Thymus (tissue), 11 donors: ENCODE results near the gene ZNF562. TPM values are rescaled to one million over a fixed set of nuclear protein-coding genes. Genes with fewer than 3 reads are reported as not detected.
"Not testable (repeated sequence)": the region's sequence is repeated elsewhere in the genome, so short reads cannot be mapped to it uniquely, and the experiment has no call there.

Experiments used
- DNase-seq, 9 donors: peaks; one replicate each; pipeline ENCODE4 v3.0.0-alpha.2; 2013; ENCODE audit warnings: low spot score in 9 of 9, low read depth in 6 of 9, missing footprints in 1 of 9
- H3K27ac ChIP-seq, 2 donors: one replicate each; pipeline ENCODE4 v1.5.1; 2013; ENCODE audit warnings: control low read depth in 1 of 2, low read depth in 1 of 2, low read length in 1 of 2, mild to moderate bottlenecking in 1 of 2, moderate library complexity in 1 of 2
- H3K27me3 ChIP-seq, 2 donors: one replicate each; pipeline ENCODE4 v1.5.1; 2013; ENCODE audit warnings: low read length in 1 of 2; ENCODE audit not compliant: control insufficient read depth in 2 of 2, insufficient read depth in 1 of 2
- H3K36me3 ChIP-seq, 2 donors: one replicate each; pipeline ENCODE4 v1.5.1; 2013; ENCODE audit warnings: low read length in 1 of 2, mild to moderate bottlenecking in 1 of 2, moderate library complexity in 1 of 2; ENCODE audit not compliant: control insufficient read depth in 2 of 2, insufficient read depth in 2 of 2
- H3K4me1 ChIP-seq, 2 donors: one replicate each; pipeline ENCODE4 v1.5.1; 2013; ENCODE audit warnings: low read length in 2 of 2; ENCODE audit not compliant: control insufficient read depth in 2 of 2, insufficient read depth in 2 of 2
- H3K4me3 ChIP-seq, 2 donors: one replicate each; pipeline ENCODE4 v1.5.1; 2013; ENCODE audit warnings: low read length in 2 of 2, control low read depth in 1 of 2, mild to moderate bottlenecking in 1 of 2
- H3K9me3 ChIP-seq, 2 donors: one replicate each; pipeline ENCODE4 v1.5.1; 2013; ENCODE audit warnings: low read length in 1 of 2, mild to moderate bottlenecking in 1 of 2; ENCODE audit not compliant: control insufficient read depth in 2 of 2, insufficient read depth in 1 of 2
- WGBS: extraction: QIAGEN DNeasy Blood & Tissue Kit; methylation state at CpG from one replicate; pipeline ENCODE4 v1.1.7; 2013; 5-methylcytosine and 5-hydroxymethylcytosine counted together
- polyA plus RNA-seq: library from polyadenylated mRNA; stranded (reverse); fragments of 200-250 nt; gene quantifications from one replicate; pipeline ENCODE4 v1.2.3, GENCODE V29; 2013
- total RNA-seq: library from RNA; stranded (reverse); fragments of 120-200 nt; gene quantifications from one replicate; pipeline ENCODE4 v1.2.4, GENCODE V29; 2013
- donor health status: healthy.

The ZNF562 gene
- total and polyA plus RNA-seq, 2 donors = 10.3 to 22.6 TPM

DNA sequence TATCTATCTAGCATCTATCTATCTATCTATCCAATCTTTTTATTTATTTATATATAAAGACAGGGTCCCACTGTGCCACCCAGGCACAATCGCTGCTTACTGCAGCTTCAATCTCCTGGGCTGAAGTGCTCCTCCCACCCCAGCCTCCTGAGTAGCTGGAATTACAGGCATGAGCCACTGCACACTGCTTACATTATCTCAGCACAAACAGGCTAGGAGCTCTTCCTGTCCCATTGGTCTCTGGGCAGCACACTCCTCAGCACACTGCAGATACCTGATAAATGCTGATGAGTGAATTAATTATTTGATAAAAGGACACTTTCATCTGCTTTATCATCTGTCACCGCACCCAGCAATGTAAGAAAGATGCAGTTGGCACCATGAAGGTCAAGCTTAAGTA lies 16.1 kb downstream of the ZNF562 start:
- no peak overlapping the region for H3K27ac ChIP-seq
- H3K27me3 ChIP-seq = no peaks in the 10 kb centered on the region
- WGBS = 97% methylated on average over 2 of the region's 2 CpGs
- H3K4me1 ChIP-seq = no peaks in the 10 kb centered on the region
- DNase-seq = no peak
- H3K36me3 ChIP-seq = peaks cover 32 to 34% of the 10 kb centered on the region in 2 donors
- no peak overlapping the region for H3K4me3 ChIP-seq
- peaks cover 4 to 12% of the 10 kb centered on the region in 2 donors for H3K9me3 ChIP-seq

DNA sequence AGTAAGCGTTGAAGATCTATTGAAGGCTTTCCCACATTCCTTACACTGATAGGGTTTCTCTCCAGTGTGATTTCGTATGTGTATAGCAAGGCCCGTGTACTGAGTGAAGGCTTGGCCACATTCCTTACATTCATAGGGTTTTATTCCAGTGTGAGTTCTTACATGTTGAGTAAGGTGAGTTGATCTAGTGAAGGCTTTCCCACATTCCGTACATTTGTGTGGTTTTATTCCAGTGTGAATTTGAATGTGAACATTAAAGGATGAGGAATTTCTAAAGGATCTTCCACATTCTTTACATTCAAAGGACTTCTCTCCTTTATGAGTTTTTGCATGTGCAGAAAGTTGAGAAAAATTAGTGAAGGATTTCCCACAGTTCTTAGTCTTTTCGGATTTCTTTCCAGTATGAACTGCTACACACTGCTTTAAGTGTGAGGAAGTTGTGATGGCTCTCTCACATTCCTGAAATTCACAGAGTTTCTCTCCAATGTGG lies 21.8 kb downstream of the ZNF562 start:
- H3K4me1 ChIP-seq, H3K4me3 ChIP-seq, DNase-seq, H3K27me3 ChIP-seq, H3K27ac ChIP-seq: not testable (repeated sequence)
- WGBS = 98% methylated on average over 5 of the region's 5 CpGs
- Histone ChIP-seq H3K9me3 (peaks cover 14 to 19% of the 10 kb centered on the region in 2 donors), H3K36me3 (peaks cover 58% of the 10 kb centered on the region in 2 donors)

DNA sequence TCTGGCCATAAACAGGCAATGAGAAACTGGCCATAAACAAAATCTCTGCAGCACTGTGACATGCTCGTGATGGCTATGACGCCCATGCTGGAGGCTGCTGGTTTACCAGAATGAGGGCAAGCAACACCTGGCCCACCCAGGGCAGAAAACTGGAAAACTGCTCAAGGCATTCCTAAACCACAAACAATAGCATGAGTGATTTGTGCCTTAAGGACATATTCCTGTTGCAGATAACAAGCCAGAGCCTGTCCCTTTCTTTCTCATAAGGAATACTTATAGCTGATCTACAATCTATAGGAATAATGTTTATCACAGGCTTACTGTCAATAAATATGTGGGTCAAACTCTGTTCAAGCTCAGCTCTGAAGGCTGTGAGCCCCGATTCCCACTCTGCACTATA lies 23.4 kb downstream of the ZNF562 start:
- DNase-seq, H3K4me1 ChIP-seq, H3K4me3 ChIP-seq, H3K27me3 ChIP-seq, H3K27ac ChIP-seq: not testable (repeated sequence)
- WGBS = 97% methylated on average over 3 of the region's 3 CpGs
- Histone ChIP-seq H3K9me3 (peaks cover 14 to 19% of the 10 kb centered on the region in 2 donors), H3K36me3 (peaks cover 55 to 58% of the 10 kb centered on the region in 2 donors)

DNA sequence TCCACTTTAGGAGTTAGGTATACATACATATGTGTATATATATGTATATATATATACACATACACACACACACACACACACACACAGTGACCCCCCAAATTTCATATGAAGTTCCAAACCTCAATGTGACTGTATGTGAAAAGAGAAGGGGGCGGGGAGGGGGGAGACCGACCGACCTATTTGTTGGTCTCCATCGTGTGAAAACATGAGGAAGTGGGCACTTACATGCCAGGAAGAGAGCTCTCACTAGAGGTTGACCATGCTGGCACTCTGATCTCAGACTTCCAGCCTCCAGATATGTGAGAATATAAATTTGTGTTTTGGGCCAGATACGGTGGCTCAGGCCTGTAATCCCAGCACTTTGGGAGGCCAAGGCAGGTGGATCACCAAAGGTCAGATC lies 24.6 kb downstream of the ZNF562 start:
- H3K36me3 ChIP-seq = peaks cover 47 to 50% of the 10 kb centered on the region in 2 donors
- no peak overlapping the region for H3K4me3 ChIP-seq
- no peaks in the 10 kb centered on the region for H3K27me3 ChIP-seq
- 96% methylated on average over 5 of the region's 5 CpGs for WGBS
- H3K9me3 ChIP-seq = peaks cover 14 to 19% of the 10 kb centered on the region in 2 donors
- H3K4me1 ChIP-seq = no peaks in the 10 kb centered on the region
- no peak overlapping the region for H3K27ac ChIP-seq
- DNase-seq = no peak

DNA sequence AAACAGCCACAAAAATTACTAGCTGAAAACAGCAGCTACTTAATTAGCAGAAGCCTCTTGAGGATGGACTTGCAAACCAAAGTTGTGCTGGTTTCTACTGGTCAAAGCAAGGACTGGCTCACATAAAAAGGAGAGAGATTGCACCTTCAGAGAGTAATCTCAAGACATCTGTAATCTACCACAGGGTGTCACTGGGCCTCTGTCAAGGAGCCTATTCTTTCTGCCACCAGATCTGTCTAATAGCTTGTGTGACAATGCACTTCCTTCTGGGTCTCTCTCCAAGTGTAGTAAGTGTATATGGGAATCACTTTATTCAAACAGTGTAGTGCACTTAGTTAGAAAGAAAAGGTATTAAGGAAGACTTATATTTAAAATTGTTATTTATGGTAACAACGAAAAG lies 29.4 kb downstream of the ZNF562 start:
- Histone ChIP-seq H3K36me3 (peaks cover 8 to 22% of the 10 kb centered on the region in 2 donors), H3K27me3 (no peaks in the 10 kb centered on the region), H3K27ac (no peak overlapping the region), H3K4me1 (no peaks in the 10 kb centered on the region), H3K4me3 (no peak overlapping the region), H3K9me3 (no peaks in the 10 kb centered on the region)
- 100% methylated on average over 1 of the region's 1 CpG for WGBS
- DNase-seq = no peak

DNA sequence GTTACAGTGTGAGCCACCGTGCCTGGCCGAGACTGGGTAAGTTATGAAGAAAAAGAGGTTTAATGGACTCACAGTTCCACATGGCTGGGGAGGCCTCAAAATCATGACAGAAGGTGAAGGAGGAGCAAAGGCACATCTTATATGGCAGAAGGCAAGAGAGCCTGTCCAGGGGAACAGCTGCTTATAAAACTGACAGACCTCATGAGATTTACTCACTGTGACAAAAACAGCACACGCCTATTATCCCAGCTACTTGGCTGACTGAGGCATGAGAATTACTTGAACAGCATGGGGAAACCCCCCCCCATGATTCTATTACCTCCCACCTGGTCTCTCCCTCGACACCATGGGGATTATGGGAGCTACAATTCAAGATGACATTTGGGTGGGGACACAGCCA lies 30.4 kb downstream of the ZNF562 start:
- no peak overlapping the region for H3K27ac ChIP-seq
- H3K9me3 ChIP-seq = no peaks in the 10 kb centered on the region
- no peak for DNase-seq
- no peak overlapping the region for H3K4me3 ChIP-seq
- H3K4me1 ChIP-seq = no peaks in the 10 kb centered on the region
- no peaks in the 10 kb centered on the region for H3K27me3 ChIP-seq
- WGBS = 97% methylated on average over 4 of the region's 4 CpGs
- peaks cover 4 to 18% of the 10 kb centered on the region in 2 donors for H3K36me3 ChIP-seq

DNA sequence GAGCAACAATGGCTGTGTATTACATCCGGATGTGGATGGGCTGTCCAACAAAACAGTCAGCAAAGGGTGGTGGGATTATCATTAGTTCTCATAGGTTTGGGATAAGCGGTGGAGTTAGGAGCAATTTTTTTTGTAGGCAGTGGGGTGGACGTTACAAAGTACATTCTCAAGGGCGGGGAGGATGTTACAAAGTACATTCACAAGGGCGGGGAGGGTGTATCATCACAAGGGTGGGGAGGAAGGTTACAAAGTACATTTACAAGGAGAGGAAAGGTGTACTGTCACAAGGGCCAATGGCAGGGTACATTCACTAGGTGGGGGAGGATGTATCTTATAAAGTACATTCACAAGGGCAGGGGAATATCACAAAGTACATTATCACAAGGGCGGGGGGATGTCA lies 33.1 kb downstream of the ZNF562 start:
- Histone ChIP-seq H3K27ac (no peak overlapping the region), H3K9me3 (no peaks in the 10 kb centered on the region), H3K27me3 (no peaks in the 10 kb centered on the region), H3K4me1 (no peaks in the 10 kb centered on the region), H3K4me3 (no peak overlapping the region), H3K36me3 (peaks cover 9 to 13% of the 10 kb centered on the region in 2 donors)
- 98% methylated on average over 6 of the region's 6 CpGs for WGBS
- no peak for DNase-seq

DNA sequence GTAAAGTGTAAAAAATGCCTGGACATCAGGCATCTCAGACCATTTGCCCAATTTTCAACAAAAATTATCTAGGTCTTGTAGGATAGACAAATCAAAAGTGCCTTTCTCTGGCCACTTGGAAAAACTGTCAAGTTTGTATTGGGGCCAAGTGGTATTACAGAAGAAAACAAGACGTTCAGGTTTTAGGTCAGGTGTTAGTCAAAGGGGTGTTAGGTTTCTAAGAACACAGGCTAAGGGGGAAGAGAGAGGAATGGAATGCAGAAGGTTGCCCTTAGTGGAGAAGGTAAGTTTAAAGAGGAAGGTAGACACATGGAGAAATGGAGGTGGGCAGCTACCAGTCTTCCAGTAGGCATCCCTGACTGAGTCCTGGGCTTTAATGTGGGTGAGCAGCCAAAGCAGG lies 33.9 kb downstream of the ZNF562 start:
- Histone ChIP-seq H3K27me3 (no peaks in the 10 kb centered on the region), H3K36me3 (peaks cover 9 to 16% of the 10 kb centered on the region in 2 donors), H3K27ac (no peak overlapping the region), H3K4me1 (no peaks in the 10 kb centered on the region), H3K9me3 (no peaks in the 10 kb centered on the region), H3K4me3 (no peak overlapping the region)
- no peak for DNase-seq
- 92% methylated on average over 1 of the region's 1 CpG for WGBS

DNA sequence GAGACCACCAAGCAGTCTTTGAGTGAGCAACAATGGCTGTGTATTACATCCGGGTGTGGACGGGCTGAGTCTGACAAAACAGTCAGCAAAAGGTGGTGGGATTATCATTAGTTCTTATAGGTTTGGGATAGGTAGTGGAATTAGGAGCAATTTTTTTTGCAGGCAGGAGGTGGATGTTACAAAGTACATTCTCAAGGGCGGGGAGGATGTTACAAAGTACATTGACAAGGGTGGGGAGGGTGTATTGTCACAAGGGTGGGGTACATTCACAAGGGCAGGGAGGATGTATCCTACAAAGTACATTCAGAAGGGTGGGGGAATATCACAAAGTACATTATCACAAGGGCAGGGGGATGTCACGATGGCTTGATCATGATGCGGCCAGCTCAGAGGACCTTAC lies 38.9 kb downstream of the ZNF562 start:
- H3K4me1 ChIP-seq = no peaks in the 10 kb centered on the region
- no peaks in the 10 kb centered on the region for H3K27me3 ChIP-seq
- DNase-seq = no peak
- H3K9me3 ChIP-seq = no peaks in the 10 kb centered on the region
- H3K27ac ChIP-seq = no peak overlapping the region
- WGBS = 99% methylated on average over 5 of the region's 5 CpGs
- peaks cover 25 to 27% of the 10 kb centered on the region in 2 donors for H3K36me3 ChIP-seq
- no peak overlapping the region for H3K4me3 ChIP-seq

DNA sequence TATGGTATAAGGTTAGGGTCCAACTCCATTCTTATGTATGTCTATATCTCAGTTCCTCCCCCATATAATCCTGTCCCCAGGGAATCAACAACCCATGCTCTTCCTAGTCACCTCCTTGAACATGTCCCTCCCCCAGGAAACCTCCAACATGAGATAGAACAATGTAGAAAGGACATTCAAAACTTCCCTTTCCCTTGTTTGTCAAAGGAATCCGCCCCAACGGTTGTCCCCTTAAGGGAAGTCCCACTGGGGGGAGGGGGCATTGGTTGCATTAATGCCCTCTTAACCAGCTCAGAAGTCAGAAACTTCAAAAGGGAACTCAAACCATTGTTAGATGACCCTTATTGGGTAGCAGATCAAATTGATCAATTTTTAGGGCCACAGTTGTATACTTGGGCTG lies 47.0 kb downstream of the ZNF562 start:
- 91% methylated on average over 2 of the region's 2 CpGs for WGBS
- no peaks in the 10 kb centered on the region for H3K4me1 ChIP-seq
- no peaks in the 10 kb centered on the region for H3K27me3 ChIP-seq
- no peak overlapping the region for H3K4me3 ChIP-seq
- peaks cover 7 to 9% of the 10 kb centered on the region in 2 donors for H3K36me3 ChIP-seq
- H3K9me3 ChIP-seq = no peaks in the 10 kb centered on the region
- H3K27ac ChIP-seq = no peak overlapping the region
- DNase-seq = no peak
